Measurements from ENCODE around the gene CBR1. TPM values are rescaled to one million over a fixed set of nuclear protein-coding genes. Genes with fewer than 3 reads are reported as not detected.

The CBR1 gene
- total and polyA plus RNA-seq, 9 of the 15 experiments (the other 6 are each of a cell fraction or from before 2014, with no cell fraction given) = 2.5 to 33.8 (median 15.1) TPM

DNA sequence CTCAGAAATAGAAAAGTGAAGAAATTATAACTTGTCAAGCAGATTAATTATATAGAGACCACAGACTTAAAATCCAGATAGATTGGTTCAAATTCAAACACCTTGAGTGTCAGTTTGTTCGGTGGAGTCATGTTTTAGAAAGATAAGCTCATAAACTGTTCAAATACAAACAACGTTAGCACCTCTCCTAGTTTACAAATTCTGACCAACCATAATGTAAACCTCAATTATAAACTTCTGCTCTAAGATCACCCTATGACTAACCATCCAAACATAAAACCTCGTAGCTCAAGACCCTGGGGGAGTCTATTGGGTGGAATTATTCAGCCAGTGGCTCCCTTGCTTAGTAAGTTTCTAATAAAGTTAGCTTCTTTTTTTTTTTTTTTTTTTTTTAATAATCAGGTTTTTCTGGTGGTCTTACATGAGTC, 12.4 kb downstream of the CBR1 start (continued):
- TF ChIP-seq, protein P1, sequence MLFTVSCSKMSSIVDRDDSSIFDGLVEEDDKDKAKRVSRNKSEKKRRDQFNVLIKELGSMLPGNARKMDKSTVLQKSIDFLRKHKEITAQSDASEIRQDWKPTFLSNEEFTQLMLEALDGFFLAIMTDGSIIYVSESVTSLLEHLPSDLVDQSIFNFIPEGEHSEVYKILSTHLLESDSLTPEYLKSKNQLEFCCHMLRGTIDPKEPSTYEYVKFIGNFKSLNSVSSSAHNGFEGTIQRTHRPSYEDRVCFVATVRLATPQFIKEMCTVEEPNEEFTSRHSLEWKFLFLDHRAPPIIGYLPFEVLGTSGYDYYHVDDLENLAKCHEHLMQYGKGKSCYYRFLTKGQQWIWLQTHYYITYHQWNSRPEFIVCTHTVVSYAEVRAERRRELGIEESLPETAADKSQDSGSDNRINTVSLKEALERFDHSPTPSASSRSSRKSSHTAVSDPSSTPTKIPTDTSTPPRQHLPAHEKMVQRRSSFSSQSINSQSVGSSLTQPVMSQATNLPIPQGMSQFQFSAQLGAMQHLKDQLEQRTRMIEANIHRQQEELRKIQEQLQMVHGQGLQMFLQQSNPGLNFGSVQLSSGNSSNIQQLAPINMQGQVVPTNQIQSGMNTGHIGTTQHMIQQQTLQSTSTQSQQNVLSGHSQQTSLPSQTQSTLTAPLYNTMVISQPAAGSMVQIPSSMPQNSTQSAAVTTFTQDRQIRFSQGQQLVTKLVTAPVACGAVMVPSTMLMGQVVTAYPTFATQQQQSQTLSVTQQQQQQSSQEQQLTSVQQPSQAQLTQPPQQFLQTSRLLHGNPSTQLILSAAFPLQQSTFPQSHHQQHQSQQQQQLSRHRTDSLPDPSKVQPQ (CRISPR knock-in tag; IDR thresholded peaks at IDR 0.05; ENCODE audit: borderline replicate concordance) = no peak
- no peak for TF ChIP-seq RFX5 (IDR thresholded peaks at IDR 0.05; ENCODE audit: low read depth, low read length)
- TF ChIP-seq SMAD4 (CRISPR knock-in tag; conservative IDR thresholded peaks at IDR 0.05) = no peak
- peak; percentile 78; the same call in 1 of the 2 replicates for TF ChIP-seq MYBL2 (IDR thresholded peaks at IDR 0.05; ENCODE audit: low read depth)
- no peak for TF ChIP-seq MYBL2 (CRISPR knock-in tag; IDR thresholded peaks at IDR 0.05; ENCODE audit: borderline replicate concordance)
- TF ChIP-seq STAT5B (CRISPR knock-in tag; IDR thresholded peaks at IDR 0.05) = no peak
- no peak for TF ChIP-seq BMI1 (IDR thresholded peaks at IDR 0.05; ENCODE audit: low read length)
- TF ChIP-seq, protein P2, sequence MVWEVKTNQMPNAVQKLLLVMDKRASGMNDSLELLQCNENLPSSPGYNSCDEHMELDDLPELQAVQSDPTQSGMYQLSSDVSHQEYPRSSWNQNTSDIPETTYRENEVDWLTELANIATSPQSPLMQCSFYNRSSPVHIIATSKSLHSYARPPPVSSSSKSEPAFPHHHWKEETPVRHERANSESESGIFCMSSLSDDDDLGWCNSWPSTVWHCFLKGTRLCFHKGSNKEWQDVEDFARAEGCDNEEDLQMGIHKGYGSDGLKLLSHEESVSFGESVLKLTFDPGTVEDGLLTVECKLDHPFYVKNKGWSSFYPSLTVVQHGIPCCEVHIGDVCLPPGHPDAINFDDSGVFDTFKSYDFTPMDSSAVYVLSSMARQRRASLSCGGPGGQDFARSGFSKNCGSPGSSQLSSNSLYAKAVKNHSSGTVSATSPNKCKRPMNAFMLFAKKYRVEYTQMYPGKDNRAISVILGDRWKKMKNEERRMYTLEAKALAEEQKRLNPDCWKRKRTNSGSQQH (CRISPR knock-in tag; IDR thresholded peaks at IDR 0.05) = no peak
- TF ChIP-seq, protein P3, sequence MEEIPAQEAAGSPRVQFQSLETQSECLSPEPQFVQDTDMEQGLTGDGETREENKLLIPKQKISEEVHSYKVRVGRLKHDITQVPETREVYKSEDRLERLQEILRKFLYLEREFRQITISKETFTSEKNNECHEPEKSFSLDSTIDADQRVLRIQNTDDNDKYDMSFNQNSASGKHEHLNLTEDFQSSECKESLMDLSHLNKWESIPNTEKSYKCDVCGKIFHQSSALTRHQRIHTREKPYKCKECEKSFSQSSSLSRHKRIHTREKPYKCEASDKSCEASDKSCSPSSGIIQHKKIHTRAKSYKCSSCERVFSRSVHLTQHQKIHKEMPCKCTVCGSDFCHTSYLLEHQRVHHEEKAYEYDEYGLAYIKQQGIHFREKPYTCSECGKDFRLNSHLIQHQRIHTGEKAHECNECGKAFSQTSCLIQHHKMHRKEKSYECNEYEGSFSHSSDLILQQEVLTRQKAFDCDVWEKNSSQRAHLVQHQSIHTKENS (CRISPR knock-in tag; IDR thresholded peaks at IDR 0.05) = no peak
- no peak for TF ChIP-seq RB1 (IDR thresholded peaks at IDR 0.05; ENCODE audit: low read depth)
- TF ChIP-seq TCF7L2 (IDR thresholded peaks at IDR 0.05; ENCODE audit: low read depth, low read length) = no peak
- peak; percentile 63 for TF ChIP-seq TCF3 (CRISPR knock-in tag; IDR thresholded peaks at IDR 0.05)
- TF ChIP-seq PTTG1 (tag; IDR thresholded peaks at IDR 0.05; ENCODE audit: low read depth) = no peak
- TF ChIP-seq RBM22 (IDR thresholded peaks at IDR 0.05; ENCODE audit: low read depth, low read length, poor library complexity, severe bottlenecking) = no peak
- no peak for TF ChIP-seq TBL1XR1 (IDR thresholded peaks at IDR 0.05; ENCODE audit: low read length in 2 of 2)
- no peak for TF ChIP-seq ZNF174 (CRISPR knock-in tag; IDR thresholded peaks at IDR 0.05)
- TF ChIP-seq PHB2 (IDR thresholded peaks at IDR 0.05; ENCODE audit: low read depth) = no peak
- TF ChIP-seq, protein P4, sequence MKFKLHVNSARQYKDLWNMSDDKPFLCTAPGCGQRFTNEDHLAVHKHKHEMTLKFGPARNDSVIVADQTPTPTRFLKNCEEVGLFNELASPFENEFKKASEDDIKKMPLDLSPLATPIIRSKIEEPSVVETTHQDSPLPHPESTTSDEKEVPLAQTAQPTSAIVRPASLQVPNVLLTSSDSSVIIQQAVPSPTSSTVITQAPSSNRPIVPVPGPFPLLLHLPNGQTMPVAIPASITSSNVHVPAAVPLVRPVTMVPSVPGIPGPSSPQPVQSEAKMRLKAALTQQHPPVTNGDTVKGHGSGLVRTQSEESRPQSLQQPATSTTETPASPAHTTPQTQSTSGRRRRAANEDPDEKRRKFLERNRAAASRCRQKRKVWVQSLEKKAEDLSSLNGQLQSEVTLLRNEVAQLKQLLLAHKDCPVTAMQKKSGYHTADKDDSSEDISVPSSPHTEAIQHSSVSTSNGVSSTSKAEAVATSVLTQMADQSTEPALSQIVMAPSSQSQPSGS (CRISPR knock-in tag; IDR thresholded peaks at IDR 0.05) = no peak
- no peak for TF ChIP-seq CBFB (CRISPR knock-in tag; IDR thresholded peaks at IDR 0.05)
- TF ChIP-seq ZFP36 (IDR thresholded peaks at IDR 0.05; ENCODE audit: low read depth, low read length, partially characterized antibody) = no peak
- no peak for TF ChIP-seq NCOA1 (IDR thresholded peaks at IDR 0.05; ENCODE audit: low read depth)
- no peak for TF ChIP-seq BCOR (IDR thresholded peaks at IDR 0.05)
- no peak for TF ChIP-seq ELF2 (CRISPR knock-in tag; IDR thresholded peaks at IDR 0.05)
- no peak for TF ChIP-seq POLR2B (IDR thresholded peaks at IDR 0.05; ENCODE audit: low read depth, partially characterized antibody)
- TF ChIP-seq TRIM28 (IDR thresholded peaks at IDR 0.05) = no peak
- TF ChIP-seq E2F3 (CRISPR knock-in tag; IDR thresholded peaks at IDR 0.05) = no peak
- TF ChIP-seq CBX1 (IDR thresholded peaks at IDR 0.05; ENCODE audit: low read depth) = no peak

Data from K562 (cell line).